Measurements from ENCODE around the gene LAMA1. TPM values are rescaled to one million over a fixed set of nuclear protein-coding genes. Genes with fewer than 3 reads are reported as not detected.

LAMA1 gene
- total RNA-seq, 1 experiment from 2014 or later, result not detected

DNA sequence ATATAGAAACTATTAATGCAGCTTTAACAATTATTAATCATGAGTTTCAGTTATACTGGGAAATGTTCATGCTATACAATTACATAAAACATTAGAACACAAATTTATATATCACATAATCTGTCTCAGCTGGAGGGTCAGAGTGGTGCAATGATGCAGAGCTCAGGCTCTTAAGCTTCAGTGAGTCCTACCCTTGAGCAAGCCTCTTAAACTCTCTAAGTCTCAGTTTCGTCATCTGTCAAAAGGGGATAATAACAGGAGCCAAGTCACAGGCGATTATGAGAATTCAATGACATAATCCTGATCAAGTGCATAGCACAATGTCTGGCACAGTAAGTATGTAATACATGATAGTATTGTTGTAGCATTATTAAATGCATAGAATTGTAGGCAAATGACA, 46.0 kb downstream of the LAMA1 start:
- no peak for DNase-seq
- ATAC-seq, result no peak
- Histone ChIP-seq H2AFZ (ENCODE audit: low read length) (no peak overlapping the region), H3K79me2 (ENCODE audit: low read length) (no peaks in the 10 kb centered on the region), H3F3A (ENCODE audit: low read length, unreplicated experiment) (no peaks in the 10 kb centered on the region), H3K9ac (ENCODE audit: low read length) (no peak overlapping the region), H3K27me3 (ENCODE audit: low read length) (peaks cover 89% of the 10 kb centered on the region), H3K4me1 (ENCODE audit: insufficient read depth, low read length) (no peaks in the 10 kb centered on the region), H3K27ac (ENCODE audit: low read length) (no peak overlapping the region), H3K9me3 (ENCODE audit: low read length) (no peaks in the 10 kb centered on the region), H4K20me1 (ENCODE audit: low read length) (no peaks in the 10 kb centered on the region), H3K4me3 (ENCODE audit: low read length) (no peak overlapping the region), H3K9me2 (replicated peaks; ENCODE audit: low read length) (no peaks in the 10 kb centered on the region), H3K4me2 (ENCODE audit: low read length) (no peak overlapping the region), H3K36me3 (ENCODE audit: low read depth, low read length) (no peaks in the 10 kb centered on the region)
- BruUV-seq (replicated peaks), result no TSS peak
- CTCF ChIA-PET, result no interaction called here
- TF ChIP-seq CTCF (conservative IDR thresholded peaks at IDR 0.05; ENCODE audit: low read depth, low read length) (no peak), EZH2 (IDR thresholded peaks at IDR 0.05; ENCODE audit: low read length, unreplicated experiment) (no peak)
- intact Hi-C loops (cut with micrococcal nuclease), result no loop called here
- POLR2A ChIA-PET (ENCODE audit: unreplicated experiment), result no interaction called here

DNA sequence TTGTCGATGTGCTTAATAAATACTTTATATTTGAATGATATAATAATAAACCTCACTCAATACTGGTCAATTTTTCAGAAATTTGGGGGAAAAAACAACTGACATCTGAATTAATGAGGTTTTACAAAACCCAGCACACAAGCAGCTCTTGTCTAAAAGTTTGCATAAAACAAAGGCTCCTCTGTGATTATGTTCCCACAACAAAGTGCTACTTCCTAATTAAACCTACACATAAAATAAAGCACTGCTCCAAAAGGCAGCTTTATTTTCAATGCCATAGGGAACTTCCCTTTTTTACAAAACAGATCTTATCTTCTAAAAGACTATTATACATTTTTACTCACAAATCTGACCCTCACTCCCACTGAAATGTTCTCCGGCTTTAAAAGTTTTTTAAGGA, 47.1 kb downstream of the LAMA1 start:
- intact Hi-C loops (cut with micrococcal nuclease), result no loop called here
- H3K36me3 ChIP-seq (ENCODE audit: low read depth, low read length), result no peaks in the 10 kb centered on the region
- H3K4me1 ChIP-seq (ENCODE audit: insufficient read depth, low read length), result no peaks in the 10 kb centered on the region
- peaks cover 92% of the 10 kb centered on the region for H3K27me3 ChIP-seq (ENCODE audit: low read length)
- H3K4me2 ChIP-seq (ENCODE audit: low read length), result no peak overlapping the region
- TF ChIP-seq CTCF (conservative IDR thresholded peaks at IDR 0.05; ENCODE audit: low read depth, low read length), result no peak
- TF ChIP-seq EZH2 (IDR thresholded peaks at IDR 0.05; ENCODE audit: low read length, unreplicated experiment), result no peak
- TF ChIP-seq EZH2phosphoT487 (IDR thresholded peaks at IDR 0.05; ENCODE audit: borderline replicate concordance, low read length), result no peak
- no peak for DNase-seq
- no peaks in the 10 kb centered on the region for H3F3A ChIP-seq (ENCODE audit: low read length, unreplicated experiment)
- POLR2A ChIA-PET (ENCODE audit: unreplicated experiment), result interaction anchor here (0.7 kb wide), 1 partner anchor 40 kb away, joined by 3 read pairs; no protein-coding TSS in a partner anchor
- no peaks in the 10 kb centered on the region for H3K9me2 ChIP-seq (replicated peaks; ENCODE audit: low read length)
- H4K20me1 ChIP-seq (ENCODE audit: low read length), result no peaks in the 10 kb centered on the region
- no peak overlapping the region for H3K4me3 ChIP-seq (ENCODE audit: low read length)
- BruUV-seq (replicated peaks), result no TSS peak
- CTCF ChIA-PET, result no interaction called here
- H3K27ac ChIP-seq (ENCODE audit: low read length), result no peak overlapping the region
- no peak overlapping the region for H3K9ac ChIP-seq (ENCODE audit: low read length)
- no peak overlapping the region for H2AFZ ChIP-seq (ENCODE audit: low read length)
- H3K9me3 ChIP-seq (ENCODE audit: low read length), result no peaks in the 10 kb centered on the region
- no peak for ATAC-seq
- no peaks in the 10 kb centered on the region for H3K79me2 ChIP-seq (ENCODE audit: low read length)

- intact Hi-C loops (cut with micrococcal nuclease), result no loop called here
- Histone ChIP-seq H4K20me1 (ENCODE audit: low read length) (no peaks in the 10 kb centered on the region), H3K36me3 (ENCODE audit: low read depth, low read length) (no peaks in the 10 kb centered on the region), H3K4me1 (ENCODE audit: insufficient read depth, low read length) (no peaks in the 10 kb centered on the region), H3K4me2 (ENCODE audit: low read length) (no peak overlapping the region), H3K27me3 (ENCODE audit: low read length) (peaks cover 96% of the 10 kb centered on the region), H3K9me2 (replicated peaks; ENCODE audit: low read length) (no peaks in the 10 kb centered on the region), H3F3A (ENCODE audit: low read length, unreplicated experiment) (no peaks in the 10 kb centered on the region), H3K4me3 (ENCODE audit: low read length) (no peak overlapping the region), H3K9me3 (ENCODE audit: low read length) (no peaks in the 10 kb centered on the region), H3K9ac (ENCODE audit: low read length) (no peak overlapping the region), H3K27ac (ENCODE audit: low read length) (no peak overlapping the region), H3K79me2 (ENCODE audit: low read length) (no peaks in the 10 kb centered on the region), H2AFZ (ENCODE audit: low read length) (no peak overlapping the region)
- no peak for TF ChIP-seq CTCF (conservative IDR thresholded peaks at IDR 0.05; ENCODE audit: low read depth, low read length)
- no peak for TF ChIP-seq EZH2 (IDR thresholded peaks at IDR 0.05; ENCODE audit: low read length, unreplicated experiment)
- no peak for TF ChIP-seq EZH2phosphoT487 (IDR thresholded peaks at IDR 0.05; ENCODE audit: borderline replicate concordance, low read length)
- CTCF ChIA-PET, result interaction anchor here (0.6 kb wide), 1 partner anchor 13 kb away, joined by 3 read pairs; no protein-coding TSS in a partner anchor
- POLR2A ChIA-PET (ENCODE audit: unreplicated experiment), result interaction anchor here (0.8 kb wide), 1 partner anchor 15 kb away, joined by 3 read pairs; no protein-coding TSS in a partner anchor
- DNase-seq (no peak), ATAC-seq (no peak)
- no TSS peak for BruUV-seq (replicated peaks)
These were observed 48.6 kb downstream of the LAMA1 start for GRCh38 chr18:7068871-7069590.
